K562 (cell line): ENCODE measurements around the gene CYYR1. TPM values are rescaled to one million over a fixed set of nuclear protein-coding genes. Genes with fewer than 3 reads are reported as not detected.

Experiments used
- ATAC-seq: fragments of 200-7000 bp; cut with Tn5 transposase; 3 replicates; pipeline ENCODE4 v1.9.1; 2020; ENCODE audit warnings: moderate library complexity
- BruUV-seq: library from RNA; stranded (reverse); fragments of 400-500 nt; replicated peaks from 2 replicates; lab custom pipeline; 2021; lab: Mats Ljungman, UMichigan
- CTCF ChIA-PET: fragments of 300-600 bp; formaldehyde crosslinking; extraction: SDS; loops from one replicate; lab custom pipeline; 2021; ENCODE audit warnings: low intra/inter-chr PET ratio; lab: Yijun Ruan, JAX
- POLR2A ChIA-PET: fragments of 300-600, 350-650 bp; sonication (Branson Sonifier 250); formaldehyde crosslinking; extraction: SDS; loops from one replicate; lab custom pipeline; 2021; ENCODE audit warnings: antibody characterized with exemption, inconsistent platforms; lab: Yijun Ruan, JAX
- DNase-seq, 4 experiments: peaks; one replicate each; pipeline versions ENCODE4 v3.0.0 to v3.0.0-alpha.2; 2011 to 2018; ENCODE audit warnings: low spot score in 3 of 4, mixed read lengths in 3 of 4; ENCODE audit errors: extremely low read depth in 1 of 4
- FAIRE-seq: peaks from 2 replicates; lab custom pipeline; 2011; peaks lifted over from hg19 to GRCh38; lab: Jason Lieb, UNC
- H2AFZ ChIP-seq: 2 replicates; pipeline ENCODE4 v1.6.0; 2011; ENCODE audit warnings: low read depth, low read length, control low read depth, inconsistent platforms
- H3K27ac ChIP-seq: fragments of 200-600 bp; 3 replicates; pipeline ENCODE4 v1.8.0; 2011; ENCODE audit warnings: low read depth, mild to moderate bottlenecking, control low read depth, inconsistent platforms, low read length, moderate library complexity, mixed read lengths; ENCODE audit errors: extremely low read depth
- H3K27me3 ChIP-seq, 2 experiments: fragments of 300-600 bp in 1 of 2; 2 replicates in 1 of 2; 3 replicates in 1 of 2; pipeline versions ENCODE4 v1.6.0 to v1.8.0; 2011; ENCODE audit warnings: inconsistent platforms in 2 of 2, low read length in 2 of 2, mild to moderate bottlenecking in 1 of 2, mixed read lengths in 1 of 2, moderate library complexity in 1 of 2; ENCODE audit not compliant: control insufficient read depth in 2 of 2, insufficient read depth in 2 of 2
- H3K36me3 ChIP-seq: fragments of 300-600 bp; 3 replicates; pipeline ENCODE4 v1.8.0; 2011; ENCODE audit warnings: mild to moderate bottlenecking, low read length, inconsistent platforms; ENCODE audit not compliant: control insufficient read depth, insufficient read depth
- H3K4me1 ChIP-seq, 2 experiments: fragments of 200-600 bp in 1 of 2; replicated peaks in 1 of 2; 2 replicates in 1 of 2; 3 replicates in 1 of 2; pipeline versions ENCODE4 v1.5.1 to v1.8.0; 2011; ENCODE audit warnings: inconsistent platforms in 2 of 2, low read length in 2 of 2, mild to moderate bottlenecking in 1 of 2, mixed read lengths in 1 of 2, moderate library complexity in 1 of 2; ENCODE audit not compliant: control insufficient read depth in 2 of 2, insufficient read depth in 2 of 2
- H3K4me2 ChIP-seq: 2 replicates; pipeline ENCODE4 v1.6.1; 2011; ENCODE audit warnings: low read length, control low read depth, inconsistent platforms, mixed read lengths; ENCODE audit not compliant: insufficient read depth
- H3K4me3 ChIP-seq: fragments of 200-600 bp; sonication (generic), shearing (Covaris generic); 2 replicates; pipeline ENCODE4 v1.5.1; 2016; ENCODE audit warnings: control low read depth, inconsistent platforms
- H3K79me2 ChIP-seq: fragments of 200-600 bp; 3 replicates; pipeline ENCODE4 v1.8.0; 2011; ENCODE audit warnings: low read length, inconsistent platforms; ENCODE audit not compliant: control insufficient read depth, insufficient read depth
- H3K9ac ChIP-seq, 2 experiments: 2 replicates each; pipeline versions ENCODE4 v1.6.0 to v1.6.1; 2011; ENCODE audit warnings: low read depth in 2 of 2, low read length in 2 of 2, control low read depth in 1 of 2, inconsistent platforms in 1 of 2, mild to moderate bottlenecking in 1 of 2, mixed read lengths in 1 of 2; ENCODE audit not compliant: insufficient read depth in 1 of 2
- H3K9me1 ChIP-seq: one replicate; pipeline ENCODE4 v1.6.0; 2011; ENCODE audit warnings: inconsistent platforms, mild to moderate bottlenecking, low read length, moderate library complexity; ENCODE audit not compliant: control insufficient read depth, insufficient read depth
- H3K9me3 ChIP-seq: replicated peaks from 2 replicates; pipeline ENCODE4 v1.5.1; 2011; ENCODE audit warnings: low read depth, low read length, inconsistent platforms; ENCODE audit not compliant: control insufficient read depth, insufficient read depth
- H4K20me1 ChIP-seq: replicated peaks from 2 replicates; pipeline ENCODE4 v1.6.1; 2011; ENCODE audit warnings: low read length, inconsistent platforms, mixed read lengths; ENCODE audit not compliant: control insufficient read depth, insufficient read depth
- ATF6 ChIP-seq: sonication (generic); formaldehyde crosslinking; IDR thresholded peaks from 2 replicates; pipeline ENCODE4 v1.4.0; 2020; ENCODE audit warnings: mild to moderate bottlenecking, missing genetic modification reagents
- ATF7 ChIP-seq: fragments of 450-650 bp; IDR thresholded peaks from 2 replicates; pipeline ENCODE4 v1.7.1; 2014; ENCODE audit warnings: mild to moderate bottlenecking, moderate library complexity
- BRF1 ChIP-seq: IDR thresholded peaks from 3 replicates; pipeline ENCODE4 v1.6.1; 2011; ENCODE audit warnings: borderline replicate concordance, mild to moderate bottlenecking; ENCODE audit not compliant: insufficient read length; ENCODE audit errors: extremely low read depth
- NR1H2 ChIP-seq: sonication (generic); formaldehyde crosslinking; IDR thresholded peaks from 2 replicates; pipeline ENCODE4 v1.4.0; 2020; ENCODE audit warnings: mild to moderate bottlenecking, missing genetic modification reagents
- ZNF717 ChIP-seq: fragments of 250-450 bp; sonication (Bioruptor Pico); IDR thresholded peaks from 2 replicates; pipeline ENCODE4 v1.5.0; 2021
- ZNF740 ChIP-seq, 3 experiments: fragments of 200-800 bp in 1 of 3; sonication (Bioruptor generic) in 1 of 3; sonication (generic) in 1 of 3; formaldehyde crosslinking in 1 of 3; IDR thresholded peaks; 2 replicates each; pipeline versions ENCODE4 v1.6.1 to v1.8.0; 2016 to 2022; ENCODE audit warnings: mild to moderate bottlenecking in 2 of 3, missing compliant biosample characterization in 2 of 3, missing genetic modification characterization in 2 of 3, missing genetic modification reagents in 1 of 3
- WGBS: fragments of 100-300 bp; shearing (Covaris generic); methylation state at CpG from one replicate; pipeline ENCODE4 v1.1.6; 2016; ENCODE audit warnings: low coverage, mixed read lengths; ENCODE audit not compliant: insufficient coverage; ENCODE audit errors: missing lambda C conversion rate; 5-methylcytosine and 5-hydroxymethylcytosine counted together
- in situ Hi-C: fragments of 300-500 bp; cut with MboI; formaldehyde crosslinking; loops from 4 replicates; pipeline ENCODE4 v1.15.0; 2018; ENCODE audit warnings: inconsistent platforms, mixed read lengths
- intact Hi-C: fragments of 100-400 bp; cut with micrococcal nuclease; formaldehyde crosslinking; loops from 2 replicates; pipeline ENCODE4 v1.14.2; 2022
- polyA plus RNA-seq, 8 experiments: library from polyadenylated mRNA; depleted of rRNA in 4 of 8; stranded (reverse) in 5 of 8; unstranded in 3 of 8; fragments of >200 nt; fragmentation: Nextera tagmentation in 2 of 8; fragmentation: Illumina TruSeq in 1 of 8; extraction: Ambion mirVana in 2 of 8; extraction: Trizol in 1 of 8; gene quantifications; 2 replicates each; pipeline versions ENCODE4 v1.2.1 to v1.2.3, GENCODE V29; 2011 to 2014; ENCODE audit warnings: inconsistent platforms in 1 of 8, missing spikeins in 1 of 8
- total RNA-seq, 7 experiments: library from RNA; depleted of rRNA in 6 of 7; stranded (reverse); fragments of >200 nt in 6 of 7; fragmentation: Illumina TruSeq in 2 of 7; extraction: Trizol in 2 of 7; gene quantifications; 2 replicates each; pipeline versions ENCODE4 v1.2.1 to v1.2.3, GENCODE V29; 2011 to 2021; ENCODE audit warnings: low replicate concordance in 1 of 7

CYYR1 gene
- total and polyA plus RNA-seq, 9 of the 15 experiments (the other 6 are each of a cell fraction or from before 2014, with no cell fraction given): not detected

GRCh38 chr21:26534517-26534916 lies 38.6 kb downstream of the CYYR1 start:
- in situ Hi-C loops: no loop called here
- Histone ChIP-seq H2AFZ (no peak overlapping the region), H3K4me3 (no peak overlapping the region), H3K9ac (no peak overlapping the region), H3K9me3 (peaks cover 3% of the 10 kb centered on the region; the same call in 1 of the 2 replicates), H3K4me1 (no peaks in the 10 kb centered on the region), H4K20me1 (no peaks in the 10 kb centered on the region), H3K36me3 (no peaks in the 10 kb centered on the region), H3K9me1 (no peaks in the 10 kb centered on the region), H3K79me2 (no peaks in the 10 kb centered on the region), H3K27ac (no peak overlapping the region), H3K4me2 (no peak overlapping the region), H3K27me3 (no peaks in the 10 kb centered on the region)
- FAIRE-seq: no peak
- no TSS peak for BruUV-seq
- TF ChIP-seq ZNF717: no peak
- TF ChIP-seq ZNF740 (CRISPR knock-in tag; IDR thresholded peaks at IDR 0.05): no peak
- no peak for TF ChIP-seq ZNF740 (tag; IDR thresholded peaks at IDR 0.05)
- TF ChIP-seq BRF1: no peak
- TF ChIP-seq ATF7: no peak
- no peak for TF ChIP-seq ATF6 (CRISPR knock-in tag)
- TF ChIP-seq NR1H2: no peak
- DNase-seq: no peak
- ChIA-PET CTCF (no interaction called here), POLR2A (no interaction called here)
- no peak for ATAC-seq
- WGBS: 1% methylated on average over 4 of the region's 4 CpGs
- intact Hi-C loops: no loop called here
